H9 (cell line): ENCODE data around the gene MRPS33. TPM values are rescaled to one million over a fixed set of nuclear protein-coding genes. Genes with fewer than 3 reads are reported as not detected.

Experiments
- DNase-seq: peaks from one replicate; pipeline ENCODE4 v3.0.0-alpha.2; 2017
- H2AFZ ChIP-seq: one replicate; pipeline ENCODE4 v1.6.1; 2013; ENCODE audit warnings: mild to moderate bottlenecking, low read length, control low read depth, moderate library complexity
- H2AK5ac ChIP-seq: 2 replicates; pipeline ENCODE4 v1.6.1; 2013; ENCODE audit warnings: low read length, control low read depth, mixed read lengths; ENCODE audit not compliant: insufficient read length
- H2BK120ac ChIP-seq: one replicate; pipeline ENCODE4 v1.6.1; 2013; ENCODE audit warnings: low read depth, mild to moderate bottlenecking, low read length, control low read depth, inconsistent platforms; ENCODE audit not compliant: poor library complexity, severe bottlenecking
- H2BK12ac ChIP-seq: 2 replicates; pipeline ENCODE4 v1.6.1; 2013; ENCODE audit warnings: low read length, control low read depth, mixed read lengths, low read depth; ENCODE audit not compliant: insufficient read length
- H2BK15ac ChIP-seq: 2 replicates; pipeline ENCODE4 v1.6.1; 2013; ENCODE audit warnings: low read depth, low read length, control low read depth
- H2BK20ac ChIP-seq: one replicate; pipeline ENCODE4 v1.6.1; 2013; ENCODE audit warnings: low read depth, mild to moderate bottlenecking, low read length, control low read depth, inconsistent platforms; ENCODE audit not compliant: poor library complexity, severe bottlenecking
- H2BK5ac ChIP-seq: 2 replicates; pipeline ENCODE4 v1.6.1; 2013; ENCODE audit warnings: low read length, control low read depth, mixed read lengths; ENCODE audit not compliant: insufficient read length
- H3K14ac ChIP-seq: 2 replicates; pipeline ENCODE4 v1.6.1; 2013; ENCODE audit warnings: low read length, control low read depth; ENCODE audit not compliant: insufficient read depth
- H3K18ac ChIP-seq: 2 replicates; pipeline ENCODE4 v1.6.1; 2013; ENCODE audit warnings: low read depth, mild to moderate bottlenecking, mixed read lengths, low read length, control low read depth; ENCODE audit not compliant: insufficient read length
- H3K23ac ChIP-seq: 2 replicates; pipeline ENCODE4 v1.6.1; 2013; ENCODE audit warnings: low read length, control low read depth, mixed read lengths, low read depth; ENCODE audit not compliant: insufficient read length
- H3K23me2 ChIP-seq: 2 replicates; pipeline ENCODE4 v1.6.1; 2013; ENCODE audit warnings: low read depth, mild to moderate bottlenecking, mixed read lengths, low read length, control low read depth; ENCODE audit not compliant: insufficient read length, poor library complexity, severe bottlenecking
- H3K27ac ChIP-seq: 2 replicates; pipeline ENCODE4 v1.5.1; 2013; ENCODE audit warnings: low read length, control low read depth, mixed read lengths, low read depth; ENCODE audit not compliant: insufficient read length
- H3K27me3 ChIP-seq: 2 replicates; pipeline ENCODE4 v1.6.1; 2013; ENCODE audit warnings: low read length, control low read depth, inconsistent platforms; ENCODE audit not compliant: insufficient read depth
- H3K4ac ChIP-seq: 2 replicates; pipeline ENCODE4 v1.6.1; 2013; ENCODE audit warnings: low read depth, mild to moderate bottlenecking, control low read depth, inconsistent platforms, low read length, moderate library complexity
- H3K4me1 ChIP-seq: 2 replicates; pipeline ENCODE4 v1.6.1; 2013; ENCODE audit warnings: low read length, control low read depth, inconsistent platforms; ENCODE audit not compliant: insufficient read depth
- H3K4me2 ChIP-seq: 2 replicates; pipeline ENCODE4 v1.6.1; 2013; ENCODE audit warnings: low read length, control low read depth, mixed read lengths; ENCODE audit not compliant: insufficient read length, insufficient read depth
- H3K56ac ChIP-seq: 2 replicates; pipeline ENCODE4 v1.6.1; 2013; ENCODE audit warnings: low read depth, mild to moderate bottlenecking, mixed read lengths, low read length, control low read depth; ENCODE audit not compliant: insufficient read length
- H3K79me1 ChIP-seq: 2 replicates; pipeline ENCODE4 v1.6.1; 2013; ENCODE audit warnings: low read depth, mild to moderate bottlenecking, moderate library complexity, low read length, control low read depth, inconsistent platforms; ENCODE audit not compliant: insufficient read depth, poor library complexity, severe bottlenecking
- H3K79me2 ChIP-seq: 2 replicates; pipeline ENCODE4 v1.6.1; 2013; ENCODE audit warnings: low read length, control low read depth, inconsistent platforms; ENCODE audit not compliant: insufficient read depth
- H3K9ac ChIP-seq: 2 replicates; pipeline ENCODE4 v1.6.1; 2013; ENCODE audit warnings: low read length, control low read depth, mixed read lengths; ENCODE audit not compliant: insufficient read length; ENCODE audit errors: extremely low read depth
- H3K9me3 ChIP-seq: one replicate; pipeline ENCODE4 v1.6.1; 2013; ENCODE audit warnings: low read depth, low read length, inconsistent platforms; ENCODE audit not compliant: control insufficient read depth
- H3T11ph ChIP-seq: one replicate; pipeline ENCODE4 v1.6.1; 2013; ENCODE audit warnings: mild to moderate bottlenecking, low read length, control low read depth, inconsistent platforms
- H4K20me1 ChIP-seq: one replicate; pipeline ENCODE4 v1.6.1; 2013; ENCODE audit not compliant: control insufficient read depth, insufficient read length, insufficient read depth
- H4K5ac ChIP-seq: 2 replicates; pipeline ENCODE4 v1.6.1; 2013; ENCODE audit warnings: low read depth, mild to moderate bottlenecking, mixed read lengths, low read length, control low read depth; ENCODE audit not compliant: insufficient read length
- H4K8ac ChIP-seq: replicated peaks from 2 replicates; pipeline ENCODE4 v1.6.1; 2013; ENCODE audit warnings: low read length, control low read depth, mixed read lengths, low read depth; ENCODE audit not compliant: insufficient read length
- H4K91ac ChIP-seq: 2 replicates; pipeline ENCODE4 v1.6.1; 2013; ENCODE audit warnings: low read depth, mild to moderate bottlenecking, moderate library complexity, mixed read lengths, low read length, control low read depth; ENCODE audit not compliant: insufficient read length
- H3K27ac Mint-ChIP-seq, 3 experiments: 2 replicates in 2 of 3; 3 replicates in 1 of 3; pipeline ENCODE4 v1.8.0; 2020 to 2021; ENCODE audit warnings: mixed read lengths in 3 of 3, mild to moderate bottlenecking in 1 of 3, moderate library complexity in 1 of 3
- H3K27me3 Mint-ChIP-seq: 2 replicates; pipeline ENCODE4 v1.8.0; 2021; ENCODE audit warnings: low read depth, mild to moderate bottlenecking, moderate library complexity, mixed read lengths
- H3K36me3 Mint-ChIP-seq, 3 experiments: 2 replicates in 2 of 3; 3 replicates in 1 of 3; pipeline ENCODE4 v1.8.0; 2020 to 2021; ENCODE audit warnings: low read depth in 3 of 3, mixed read lengths in 3 of 3; ENCODE audit not compliant: insufficient read depth in 1 of 3
- H3K4me1 Mint-ChIP-seq, 2 experiments: 2 replicates each; pipeline ENCODE4 v1.8.0; 2020; ENCODE audit warnings: mixed read lengths in 2 of 2
- H3K4me3 Mint-ChIP-seq, 2 experiments: 2 replicates in 1 of 2; 3 replicates in 1 of 2; pipeline ENCODE4 v1.8.0; 2020 to 2021; ENCODE audit warnings: mild to moderate bottlenecking in 2 of 2, mixed read lengths in 2 of 2, moderate library complexity in 1 of 2
- H3K9me3 Mint-ChIP-seq, 2 experiments: 2 replicates in 1 of 2; 3 replicates in 1 of 2; pipeline ENCODE4 v1.8.0; 2020; ENCODE audit warnings: mild to moderate bottlenecking in 2 of 2, mixed read lengths in 2 of 2, moderate library complexity in 1 of 2
- WGBS: extraction: QIAGEN DNeasy Blood & Tissue Kit; methylation state at CpG from one replicate; pipeline ENCODE4 v1.1.7; 2013; ENCODE audit warnings: missing lambda C conversion rate, low lambda C conversion rate, mixed read lengths; ENCODE audit not compliant: insufficient read length; ENCODE audit errors: extremely low coverage; 5-methylcytosine and 5-hydroxymethylcytosine counted together
- total RNA-seq: library from RNA; stranded (reverse); gene quantifications from 2 replicates; pipeline ENCODE4 v1.2.1, GENCODE V29; 2021
- TF ChIP-seq, protein P1 (sequence below): fragments of 200-600 bp; sonication (generic); conservative IDR thresholded peaks from 3 replicates; pipeline ENCODE4 v1.8.0; 2021; ENCODE audit warnings: antibody characterized with exemption, mild to moderate bottlenecking

Gene MRPS33
- total RNA-seq, 1 experiment from 2014 or later, result 64.2 TPM

- Histone ChIP-seq H3K9me3 (no peaks in the 10 kb centered on the region), H3K23me2 (no peaks in the 10 kb centered on the region), H3K27me3 (no peaks in the 10 kb centered on the region), H3K14ac (no peak overlapping the region), H4K5ac (no peak overlapping the region), H4K20me1 (no peaks in the 10 kb centered on the region), H3K18ac (no peak overlapping the region), H3K79me1 (no peaks in the 10 kb centered on the region), H4K8ac (no peak overlapping the region), H2BK20ac (no peak overlapping the region), H3K4ac (no peak overlapping the region), H2BK12ac (no peak overlapping the region), H2AK5ac (no peak overlapping the region), H3K9ac (no peak overlapping the region), H2BK5ac (no peak overlapping the region), H2BK120ac (no peak overlapping the region), H2BK15ac (no peak overlapping the region), H4K91ac (no peak overlapping the region), H3T11ph (no peak overlapping the region), H3K23ac (no peak overlapping the region), H2AFZ (no peak overlapping the region), H3K4me1 (no peaks in the 10 kb centered on the region; the same call in 1 of the 2 replicates), H3K4me2 (no peak overlapping the region), H3K79me2 (no peaks in the 10 kb centered on the region), H3K27ac (no peak overlapping the region), H3K56ac (no peak overlapping the region)
- TF ChIP-seq, protein P1, sequence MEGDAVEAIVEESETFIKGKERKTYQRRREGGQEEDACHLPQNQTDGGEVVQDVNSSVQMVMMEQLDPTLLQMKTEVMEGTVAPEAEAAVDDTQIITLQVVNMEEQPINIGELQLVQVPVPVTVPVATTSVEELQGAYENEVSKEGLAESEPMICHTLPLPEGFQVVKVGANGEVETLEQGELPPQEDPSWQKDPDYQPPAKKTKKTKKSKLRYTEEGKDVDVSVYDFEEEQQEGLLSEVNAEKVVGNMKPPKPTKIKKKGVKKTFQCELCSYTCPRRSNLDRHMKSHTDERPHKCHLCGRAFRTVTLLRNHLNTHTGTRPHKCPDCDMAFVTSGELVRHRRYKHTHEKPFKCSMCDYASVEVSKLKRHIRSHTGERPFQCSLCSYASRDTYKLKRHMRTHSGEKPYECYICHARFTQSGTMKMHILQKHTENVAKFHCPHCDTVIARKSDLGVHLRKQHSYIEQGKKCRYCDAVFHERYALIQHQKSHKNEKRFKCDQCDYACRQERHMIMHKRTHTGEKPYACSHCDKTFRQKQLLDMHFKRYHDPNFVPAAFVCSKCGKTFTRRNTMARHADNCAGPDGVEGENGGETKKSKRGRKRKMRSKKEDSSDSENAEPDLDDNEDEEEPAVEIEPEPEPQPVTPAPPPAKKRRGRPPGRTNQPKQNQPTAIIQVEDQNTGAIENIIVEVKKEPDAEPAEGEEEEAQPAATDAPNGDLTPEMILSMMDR, result no peak
- H3K4me1 Mint-ChIP-seq, result no peaks in the 10 kb centered on the region
- no CpG with 5 or more reads among the region's 1 CpG for WGBS
- no peak for DNase-seq
- H3K9me3 Mint-ChIP-seq, result peaks cover 37% of the 10 kb centered on the region in 2 experiments
- peaks cover 23% of the 10 kb centered on the region for H3K27me3 Mint-ChIP-seq
- peaks cover 2 to 19% (median 17%) of the 10 kb centered on the region in 3 experiments; a peak in 6 of 7 replicates for H3K36me3 Mint-ChIP-seq
- no peak overlapping the region for H3K4me3 Mint-ChIP-seq
- no peak overlapping the region for H3K27ac Mint-ChIP-seq
Measured at GRCh38 chr7:141024668-141025067, 9.9 kb upstream of the MRPS33 start.
